K562 (cell line): ENCODE measurements around the gene PDZK1. TPM values are rescaled to one million over a fixed set of nuclear protein-coding genes. Genes with fewer than 3 reads are reported as not detected.

ENCODE experiments used
- ATAC-seq: fragments of 200-7000 bp; cut with Tn5 transposase; 3 replicates; pipeline ENCODE4 v1.9.1; 2020; ENCODE audit warnings: moderate library complexity
- BruUV-seq: library from RNA; stranded (reverse); fragments of 400-500 nt; replicated peaks from 2 replicates; lab custom pipeline; 2021; lab: Mats Ljungman, UMichigan
- CTCF ChIA-PET: fragments of 300-600 bp; formaldehyde crosslinking; extraction: SDS; loops from one replicate; lab custom pipeline; 2021; ENCODE audit warnings: low intra/inter-chr PET ratio; lab: Yijun Ruan, JAX
- POLR2A ChIA-PET: fragments of 300-600, 350-650 bp; sonication (Branson Sonifier 250); formaldehyde crosslinking; extraction: SDS; loops from one replicate; lab custom pipeline; 2021; ENCODE audit warnings: antibody characterized with exemption, inconsistent platforms; lab: Yijun Ruan, JAX
- DNase-seq, 4 experiments: peaks; one replicate each; pipeline versions ENCODE4 v3.0.0 to v3.0.0-alpha.2; 2011 to 2018; ENCODE audit warnings: low spot score in 3 of 4, mixed read lengths in 3 of 4; ENCODE audit errors: extremely low read depth in 1 of 4
- FAIRE-seq: peaks from 2 replicates; lab custom pipeline; 2011; peaks lifted over from hg19 to GRCh38; lab: Jason Lieb, UNC
- H2AFZ ChIP-seq: 2 replicates; pipeline ENCODE4 v1.6.0; 2011; ENCODE audit warnings: low read depth, low read length, control low read depth, inconsistent platforms
- H3K27ac ChIP-seq: fragments of 200-600 bp; 3 replicates; pipeline ENCODE4 v1.8.0; 2011; ENCODE audit warnings: low read depth, mild to moderate bottlenecking, control low read depth, inconsistent platforms, low read length, moderate library complexity, mixed read lengths; ENCODE audit errors: extremely low read depth
- H3K27me3 ChIP-seq, 2 experiments: fragments of 300-600 bp in 1 of 2; 2 replicates in 1 of 2; 3 replicates in 1 of 2; pipeline versions ENCODE4 v1.6.0 to v1.8.0; 2011; ENCODE audit warnings: inconsistent platforms in 2 of 2, low read length in 2 of 2, mild to moderate bottlenecking in 1 of 2, mixed read lengths in 1 of 2, moderate library complexity in 1 of 2; ENCODE audit not compliant: control insufficient read depth in 2 of 2, insufficient read depth in 2 of 2
- H3K36me3 ChIP-seq: fragments of 300-600 bp; 3 replicates; pipeline ENCODE4 v1.8.0; 2011; ENCODE audit warnings: mild to moderate bottlenecking, low read length, inconsistent platforms; ENCODE audit not compliant: control insufficient read depth, insufficient read depth
- H3K4me1 ChIP-seq, 2 experiments: fragments of 200-600 bp in 1 of 2; replicated peaks in 1 of 2; 2 replicates in 1 of 2; 3 replicates in 1 of 2; pipeline versions ENCODE4 v1.5.1 to v1.8.0; 2011; ENCODE audit warnings: inconsistent platforms in 2 of 2, low read length in 2 of 2, mild to moderate bottlenecking in 1 of 2, mixed read lengths in 1 of 2, moderate library complexity in 1 of 2; ENCODE audit not compliant: control insufficient read depth in 2 of 2, insufficient read depth in 2 of 2
- H3K4me2 ChIP-seq: 2 replicates; pipeline ENCODE4 v1.6.1; 2011; ENCODE audit warnings: low read length, control low read depth, inconsistent platforms, mixed read lengths; ENCODE audit not compliant: insufficient read depth
- H3K4me3 ChIP-seq: fragments of 200-600 bp; sonication (generic), shearing (Covaris generic); 2 replicates; pipeline ENCODE4 v1.5.1; 2016; ENCODE audit warnings: control low read depth, inconsistent platforms
- H3K79me2 ChIP-seq: fragments of 200-600 bp; 3 replicates; pipeline ENCODE4 v1.8.0; 2011; ENCODE audit warnings: low read length, inconsistent platforms; ENCODE audit not compliant: control insufficient read depth, insufficient read depth
- H3K9ac ChIP-seq, 2 experiments: 2 replicates each; pipeline versions ENCODE4 v1.6.0 to v1.6.1; 2011; ENCODE audit warnings: low read depth in 2 of 2, low read length in 2 of 2, control low read depth in 1 of 2, inconsistent platforms in 1 of 2, mild to moderate bottlenecking in 1 of 2, mixed read lengths in 1 of 2; ENCODE audit not compliant: insufficient read depth in 1 of 2
- H3K9me1 ChIP-seq: one replicate; pipeline ENCODE4 v1.6.0; 2011; ENCODE audit warnings: inconsistent platforms, mild to moderate bottlenecking, low read length, moderate library complexity; ENCODE audit not compliant: control insufficient read depth, insufficient read depth
- H3K9me3 ChIP-seq: replicated peaks from 2 replicates; pipeline ENCODE4 v1.5.1; 2011; ENCODE audit warnings: low read depth, low read length, inconsistent platforms; ENCODE audit not compliant: control insufficient read depth, insufficient read depth
- H4K20me1 ChIP-seq: replicated peaks from 2 replicates; pipeline ENCODE4 v1.6.1; 2011; ENCODE audit warnings: low read length, inconsistent platforms, mixed read lengths; ENCODE audit not compliant: control insufficient read depth, insufficient read depth
- ELK1 ChIP-seq: sonication (generic); formaldehyde crosslinking; IDR thresholded peaks from 2 replicates; pipeline ENCODE4 v1.8.1; 2022; ENCODE audit warnings: missing genetic modification reagents
- ETS1 ChIP-seq: conservative IDR thresholded peaks from 2 replicates; pipeline ENCODE4 v1.6.1; 2011; ENCODE audit warnings: low read depth, mild to moderate bottlenecking, low read length; ENCODE audit not compliant: control insufficient read depth
- FOS ChIP-seq: IDR thresholded peaks from 3 replicates; pipeline ENCODE4 v1.6.1; 2011; ENCODE audit not compliant: insufficient read length; ENCODE audit errors: extremely low read depth
- GTF3C2 ChIP-seq: IDR thresholded peaks from 3 replicates; pipeline ENCODE4 v1.6.1; 2011; ENCODE audit warnings: borderline replicate concordance, mild to moderate bottlenecking, moderate library complexity; ENCODE audit not compliant: insufficient read length; ENCODE audit errors: extremely low read depth
- MTA2 ChIP-seq: fragments of 450-650 bp; IDR thresholded peaks from 2 replicates; pipeline ENCODE4 v1.6.1; 2016; ENCODE audit warnings: low read depth
- ZNF75A ChIP-seq: fragments of 450-650 bp; formaldehyde crosslinking; IDR thresholded peaks from 2 replicates; pipeline ENCODE4 v1.4.0; 2020; ENCODE audit warnings: mild to moderate bottlenecking
- WGBS: fragments of 100-300 bp; shearing (Covaris generic); methylation state at CpG from one replicate; pipeline ENCODE4 v1.1.6; 2016; ENCODE audit warnings: low coverage, mixed read lengths; ENCODE audit not compliant: insufficient coverage; ENCODE audit errors: missing lambda C conversion rate; 5-methylcytosine and 5-hydroxymethylcytosine counted together
- in situ Hi-C: fragments of 300-500 bp; cut with MboI; formaldehyde crosslinking; loops from 4 replicates; pipeline ENCODE4 v1.15.0; 2018; ENCODE audit warnings: inconsistent platforms, mixed read lengths
- intact Hi-C: fragments of 100-400 bp; cut with micrococcal nuclease; formaldehyde crosslinking; loops from 2 replicates; pipeline ENCODE4 v1.14.2; 2022
- polyA plus RNA-seq, 8 experiments: library from polyadenylated mRNA; depleted of rRNA in 4 of 8; stranded (reverse) in 5 of 8; unstranded in 3 of 8; fragments of >200 nt; fragmentation: Nextera tagmentation in 2 of 8; fragmentation: Illumina TruSeq in 1 of 8; extraction: Ambion mirVana in 2 of 8; extraction: Trizol in 1 of 8; gene quantifications; 2 replicates each; pipeline versions ENCODE4 v1.2.1 to v1.2.3, GENCODE V29; 2011 to 2014; ENCODE audit warnings: inconsistent platforms in 1 of 8, missing spikeins in 1 of 8
- total RNA-seq, 7 experiments: library from RNA; depleted of rRNA in 6 of 7; stranded (reverse); fragments of >200 nt in 6 of 7; fragmentation: Illumina TruSeq in 2 of 7; extraction: Trizol in 2 of 7; gene quantifications; 2 replicates each; pipeline versions ENCODE4 v1.2.1 to v1.2.3, GENCODE V29; 2011 to 2021; ENCODE audit warnings: low replicate concordance in 1 of 7
- TF ChIP-seq, protein P1 (sequence below): fragments of 250-450 bp; sonication (Bioruptor Pico); IDR thresholded peaks from 2 replicates; pipeline ENCODE4 v1.5.0; 2021; ENCODE audit warnings: mild to moderate bottlenecking, moderate library complexity
- TF ChIP-seq, protein P2 (sequence below): sonication (generic); formaldehyde crosslinking; IDR thresholded peaks from 2 replicates; pipeline ENCODE4 v1.8.1; 2023; ENCODE audit warnings: mild to moderate bottlenecking, missing genetic modification reagents

Gene PDZK1
- total and polyA plus RNA-seq, 9 of the 15 experiments (the other 6 are each of a cell fraction or from before 2014, with no cell fraction given), result 0.04 to 0.22 (median 0.16) TPM; not detected in 2

DNA sequence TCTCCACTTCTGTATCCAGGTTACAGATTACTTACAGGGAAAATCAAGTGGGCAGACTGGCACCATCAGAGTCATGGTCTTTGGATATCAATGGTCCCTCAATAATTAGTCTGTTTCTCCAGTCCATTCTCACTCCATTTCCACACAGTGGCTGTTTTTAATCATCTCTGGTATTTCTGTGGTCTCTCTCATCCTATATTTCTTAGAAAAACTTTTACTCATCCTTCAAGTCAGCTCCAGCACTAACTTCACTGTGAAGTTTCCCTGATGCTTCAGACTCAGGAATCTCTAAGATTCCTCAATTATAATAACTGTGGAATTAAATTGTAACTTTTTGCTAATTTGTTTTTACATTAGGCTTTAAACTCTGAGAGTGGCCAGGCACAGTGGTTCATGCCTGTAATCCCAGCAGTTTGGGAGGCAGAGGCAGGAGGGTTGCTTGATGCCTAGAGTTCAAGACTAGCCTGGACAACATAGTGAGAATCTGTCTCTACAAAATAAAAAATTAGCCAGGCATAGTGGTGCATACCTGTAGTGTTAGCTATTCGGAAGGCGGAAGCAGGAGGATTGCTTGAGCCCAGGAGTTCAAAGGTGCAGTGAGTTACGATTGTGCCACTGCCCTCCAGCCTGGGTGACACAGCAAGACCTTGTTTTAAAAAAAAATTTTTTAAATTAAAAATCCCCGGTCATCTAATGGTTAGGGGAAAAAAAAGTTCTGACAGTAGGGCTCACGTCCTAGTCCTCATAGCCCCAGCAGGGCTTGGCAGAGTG, 22.7 kb upstream of the PDZK1 start (continued):
- no peak for TF ChIP-seq ELK1 (CRISPR knock-in tag)

DNA sequence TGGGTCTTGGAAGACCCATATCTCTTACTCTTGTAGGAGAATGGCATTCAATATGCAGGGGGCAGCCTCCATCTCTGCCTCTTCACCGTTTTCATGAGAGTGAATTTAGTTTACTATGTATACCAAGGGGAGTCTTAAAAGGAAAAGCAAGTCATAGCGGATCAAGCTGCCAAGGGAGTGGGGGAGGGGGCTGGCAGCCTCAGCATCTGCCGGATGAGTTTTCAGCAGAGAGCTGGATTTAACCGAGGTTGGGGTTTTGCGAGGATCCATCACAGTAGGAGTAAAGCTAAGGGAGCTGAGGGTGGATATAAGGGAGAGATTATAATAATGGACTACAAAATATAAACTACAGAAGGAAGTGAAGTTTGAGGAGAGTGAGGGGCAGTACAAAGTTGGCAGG, 22.0 kb upstream of the PDZK1 start:
- DNase-seq (no peak), FAIRE-seq (no peak), ATAC-seq (no peak)
- Histone ChIP-seq H4K20me1 (no peaks in the 10 kb centered on the region), H3K4me1 (peaks cover 0 to 5% of the 10 kb centered on the region in 2 experiments; a peak in 1 of 5 replicates), H3K36me3 (no peaks in the 10 kb centered on the region), H3K27me3 (no peaks in the 10 kb centered on the region), H3K9me1 (no peaks in the 10 kb centered on the region), H3K79me2 (no peaks in the 10 kb centered on the region), H3K4me2 (no peak overlapping the region), H3K9me3 (no peaks in the 10 kb centered on the region), H3K4me3 (no peak overlapping the region), H3K27ac (no peak overlapping the region), H2AFZ (no peak overlapping the region), H3K9ac (no peak overlapping the region)
- BruUV-seq, result no TSS peak
- WGBS, result 44% methylated on average over 5 of the region's 5 CpGs
- ChIA-PET POLR2A (no interaction called here), CTCF (no interaction called here)
- in situ Hi-C loops (no loop called here), intact Hi-C loops (loop anchor here (10.0 kb wide), 1 partner anchor 286 kb away; no protein-coding TSS in a partner anchor)
- TF ChIP-seq MTA2, result no peak
- TF ChIP-seq ZNF75A (CRISPR knock-in tag), result no peak
- no peak for TF ChIP-seq GTF3C2
- TF ChIP-seq, protein P1, sequence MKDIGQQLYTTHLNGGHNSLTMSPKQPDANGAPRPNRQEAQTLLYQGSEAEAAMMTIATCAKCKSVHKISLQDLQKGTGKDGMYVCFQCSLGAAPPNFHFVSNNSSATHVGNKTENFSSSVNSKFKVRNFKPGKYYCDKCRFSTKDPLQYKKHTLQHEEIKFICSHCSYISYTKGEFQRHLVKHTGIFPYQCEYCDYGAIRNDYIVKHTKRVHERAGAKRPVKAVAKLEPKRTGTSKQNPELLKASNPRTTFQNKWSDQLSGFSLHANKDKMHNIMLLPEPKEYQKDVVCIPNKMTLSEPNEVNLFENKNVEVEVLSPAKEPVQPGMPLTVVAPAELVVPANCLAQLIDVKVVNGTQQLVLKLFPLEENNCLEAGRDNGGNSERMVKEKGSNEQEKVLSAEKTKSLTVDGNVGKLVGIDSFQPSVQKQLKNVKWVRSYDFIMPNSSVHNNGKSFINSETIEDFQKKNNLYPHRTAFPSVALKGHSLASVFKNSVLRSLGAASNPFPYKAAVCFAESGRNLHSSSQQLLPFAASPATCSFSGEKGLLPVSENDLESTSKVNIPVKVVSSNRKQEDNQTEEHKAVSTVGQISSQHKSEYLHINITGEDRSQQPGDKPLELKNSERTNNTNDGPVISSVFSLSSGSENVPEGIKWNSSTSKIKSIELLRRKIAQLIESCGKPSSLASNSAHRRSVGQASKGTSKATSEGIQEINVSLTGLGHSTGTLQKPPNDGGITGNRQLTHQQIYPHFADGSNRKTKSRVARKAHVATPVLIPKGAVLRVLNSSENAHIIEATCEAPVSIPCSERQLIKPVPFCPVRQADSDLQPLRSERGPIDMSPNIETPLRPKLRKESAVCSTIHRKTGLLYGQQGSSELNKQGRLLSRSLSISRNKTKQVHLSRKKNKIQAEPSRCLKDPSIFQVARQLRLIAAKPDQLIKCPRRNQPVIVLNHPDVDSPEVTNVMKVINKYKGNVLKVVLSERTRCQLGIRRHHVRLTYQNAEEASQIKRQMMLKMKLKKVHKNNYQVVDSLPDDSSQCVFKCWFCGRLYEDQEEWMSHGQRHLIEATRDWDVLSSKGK (CRISPR knock-in tag), result no peak
- no peak for TF ChIP-seq ETS1
- TF ChIP-seq, protein P2, sequence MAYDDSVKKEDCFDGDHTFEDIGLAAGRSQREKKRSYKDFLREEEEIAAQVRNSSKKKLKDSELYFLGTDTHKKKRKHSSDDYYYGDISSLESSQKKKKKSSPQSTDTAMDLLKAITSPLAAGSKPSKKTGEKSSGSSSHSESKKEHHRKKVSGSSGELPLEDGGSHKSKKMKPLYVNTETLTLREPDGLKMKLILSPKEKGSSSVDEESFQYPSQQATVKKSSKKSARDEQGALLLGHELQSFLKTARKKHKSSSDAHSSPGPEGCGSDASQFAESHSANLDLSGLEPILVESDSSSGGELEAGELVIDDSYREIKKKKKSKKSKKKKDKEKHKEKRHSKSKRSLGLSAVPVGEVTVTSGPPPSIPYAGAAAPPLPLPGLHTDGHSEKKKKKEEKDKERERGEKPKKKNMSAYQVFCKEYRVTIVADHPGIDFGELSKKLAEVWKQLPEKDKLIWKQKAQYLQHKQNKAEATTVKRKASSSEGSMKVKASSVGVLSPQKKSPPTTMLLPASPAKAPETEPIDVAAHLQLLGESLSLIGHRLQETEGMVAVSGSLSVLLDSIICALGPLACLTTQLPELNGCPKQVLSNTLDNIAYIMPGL (CRISPR knock-in tag), result no peak
- no peak for TF ChIP-seq FOS
